HG03108 (cell line): Measurements from ENCODE around the gene TINAG.

ENCODE experiments used
- ATAC-seq: cut with Tn5 transposase; IDR thresholded peaks from one replicate; pipeline ENCODE4 v1.9.1; 2021; ENCODE audit warnings: moderate library complexity; ENCODE audit not compliant: unreplicated experiment

TINAG gene

GRCh38 chr6:54419885-54420284 is 111.6 kb downstream of the TINAG start:
- no peak for ATAC-seq

- no peak for ATAC-seq
These were observed 118.8 kb downstream of the TINAG start for GRCh38 chr6:54426995-54427394.

DNA sequence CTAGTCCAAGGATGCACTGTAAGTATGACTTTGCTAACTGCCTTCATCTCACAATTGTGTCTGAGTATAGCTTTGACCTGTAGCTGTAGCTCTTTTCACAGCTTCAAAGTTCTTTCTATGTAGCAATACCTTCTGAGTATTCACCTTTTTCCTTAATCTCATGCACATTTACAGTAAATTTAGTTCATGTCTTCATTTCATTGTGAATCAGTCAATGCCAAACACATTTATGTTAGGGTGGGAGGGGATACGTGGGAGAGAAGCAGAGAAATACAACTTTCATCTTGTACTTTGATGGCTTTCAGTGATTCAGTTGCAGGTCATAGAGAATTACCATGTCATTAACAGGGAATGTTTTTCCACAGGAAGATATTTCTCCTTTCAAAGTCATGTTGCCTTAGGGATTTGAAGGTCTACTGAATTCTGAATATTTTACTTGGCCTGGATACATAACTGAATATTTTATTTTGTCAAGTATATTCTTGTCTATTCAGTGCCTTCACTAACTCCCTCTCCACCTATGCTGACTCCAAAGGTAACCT is 119.2 kb downstream of the TINAG start:
- no peak for ATAC-seq

GRCh38 chr6:54428431-54428830 is 120.2 kb downstream of the TINAG start:
- ATAC-seq = peak; percentile 79

DNA sequence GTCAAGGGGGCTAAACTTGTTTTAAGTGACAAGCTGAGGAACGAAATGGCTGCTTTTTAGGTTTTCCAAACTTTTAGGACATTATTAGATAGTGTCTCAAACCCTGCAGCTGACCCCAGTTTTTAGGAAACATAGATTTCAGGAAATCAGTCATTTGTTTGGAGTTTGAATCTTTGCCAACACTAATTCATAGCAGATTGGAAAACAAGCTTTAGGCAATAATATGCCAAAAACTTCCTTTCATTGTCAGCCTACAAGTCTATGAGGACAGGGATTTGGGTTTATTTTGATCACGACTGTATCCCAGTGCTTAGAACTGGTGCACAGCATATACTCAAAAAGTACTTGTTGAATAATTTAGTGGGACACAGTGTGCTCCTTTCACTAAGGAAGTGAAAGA is 123.2 kb downstream of the TINAG start:
- ATAC-seq = no peak
